ENCODE results near the gene SLCO1B1.
"Not testable (repeated sequence)": the region's sequence is repeated elsewhere in the genome, so short reads cannot be mapped to it uniquely, and the experiment has no call there.

The SLCO1B1 gene

GRCh38 chr12:21137318-21137999, 6.5 kb downstream of the SLCO1B1 start:
- not testable (repeated sequence) for DNase-seq; H3K4me1 ChIP-seq (ENCODE audit: control insufficient read depth, insufficient read depth, low read depth, low read length); H2BK12ac ChIP-seq (ENCODE audit: low read length in 2 of 2); H4K8ac ChIP-seq (ENCODE audit: low read length); H2AK5ac ChIP-seq (ENCODE audit: low read length, severe bottlenecking); H3K23ac ChIP-seq (ENCODE audit: low read length in 2 of 2); H3K9me3 ChIP-seq (ENCODE audit: control insufficient read depth, low read length); H3K36me3 ChIP-seq (ENCODE audit: control insufficient read depth in 1 of 2, insufficient read depth in 2 of 2, low read depth in 1 of 2, low read length in 2 of 2); H3K4me3 ChIP-seq (ENCODE audit: insufficient read depth in 1 of 2, low read depth in 1 of 2, low read length in 2 of 2); H2BK5ac ChIP-seq (ENCODE audit: low read depth, low read length, poor library complexity, severe bottlenecking); H4K91ac ChIP-seq (ENCODE audit: low read length); H3K9ac ChIP-seq (ENCODE audit: low read length); H3K4me2 ChIP-seq (ENCODE audit: low read length, poor library complexity, severe bottlenecking); H2AFZ ChIP-seq (ENCODE audit: low read depth, low read length); H3K14ac ChIP-seq (ENCODE audit: low read length in 2 of 2); H3K27ac ChIP-seq (ENCODE audit: low read length, poor library complexity, severe bottlenecking); H3K79me1 ChIP-seq (replicated peaks; ENCODE audit: low read length, poor library complexity, severe bottlenecking); H3K18ac ChIP-seq (ENCODE audit: low read depth in 1 of 2, low read length in 2 of 2); H3K27me3 ChIP-seq (ENCODE audit: control insufficient read depth in 1 of 2, insufficient read depth in 1 of 2, low read length in 2 of 2); H2BK120ac ChIP-seq (ENCODE audit: low read depth, low read length); H2BK15ac ChIP-seq (ENCODE audit: low read depth, poor library complexity, severe bottlenecking); H3K4ac ChIP-seq (ENCODE audit: low read depth in 1 of 2, low read length in 2 of 2)
- 86% methylated on average over 13 of the region's 14 CpGs for WGBS

DNA sequence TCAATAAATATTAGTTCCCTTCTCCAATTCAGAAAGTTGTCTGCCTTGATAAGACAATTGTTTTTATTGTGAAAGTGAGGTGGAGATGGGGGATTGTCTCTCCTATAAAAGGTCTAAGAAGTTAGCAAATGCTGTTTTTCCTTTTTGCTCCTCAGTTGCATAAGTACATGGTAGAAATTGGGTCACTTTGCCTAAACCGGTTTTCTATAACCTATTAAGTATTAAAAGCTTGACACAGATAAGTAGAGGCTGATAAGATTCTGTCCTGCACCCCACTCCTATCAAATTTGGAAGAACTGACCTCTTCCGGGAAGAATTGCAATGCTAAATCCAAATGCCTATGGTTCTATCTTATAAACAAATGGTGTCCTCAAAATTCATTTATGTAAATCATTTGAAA, 7.0 kb downstream of the SLCO1B1 start:
- Histone ChIP-seq H3K4me1 (ENCODE audit: control insufficient read depth, insufficient read depth, low read depth, low read length) (no peaks in the 10 kb centered on the region), H3K36me3 (ENCODE audit: control insufficient read depth in 1 of 2, insufficient read depth in 2 of 2, low read depth in 1 of 2, low read length in 2 of 2) (no peaks in the 10 kb centered on the region), H2BK12ac (ENCODE audit: low read length in 2 of 2) (no peak overlapping the region), H2AFZ (ENCODE audit: low read depth, low read length) (no peak overlapping the region), H2BK15ac (ENCODE audit: low read depth, poor library complexity, severe bottlenecking) (no peak overlapping the region), H2BK5ac (ENCODE audit: low read depth, low read length, poor library complexity, severe bottlenecking) (no peak overlapping the region), H4K8ac (ENCODE audit: low read length) (no peak overlapping the region), H2AK5ac (ENCODE audit: low read length, severe bottlenecking) (no peak overlapping the region), H3K27ac (ENCODE audit: low read length, poor library complexity, severe bottlenecking) (no peak overlapping the region), H3K4me2 (ENCODE audit: low read length, poor library complexity, severe bottlenecking) (no peak overlapping the region), H3K9me3 (ENCODE audit: control insufficient read depth, low read length) (no peaks in the 10 kb centered on the region), H3K9ac (ENCODE audit: low read length) (no peak overlapping the region), H3K79me1 (replicated peaks; ENCODE audit: low read length, poor library complexity, severe bottlenecking) (no peaks in the 10 kb centered on the region), H3K14ac (ENCODE audit: low read length in 2 of 2) (no peak overlapping the region), H3K27me3 (ENCODE audit: control insufficient read depth in 1 of 2, insufficient read depth in 1 of 2, low read length in 2 of 2) (no peaks in the 10 kb centered on the region), H3K23ac (ENCODE audit: low read length in 2 of 2) (no peak overlapping the region), H3K4ac (ENCODE audit: low read depth in 1 of 2, low read length in 2 of 2) (no peak overlapping the region), H3K18ac (ENCODE audit: low read depth in 1 of 2, low read length in 2 of 2) (no peak overlapping the region), H3K4me3 (ENCODE audit: insufficient read depth in 1 of 2, low read depth in 1 of 2, low read length in 2 of 2) (no peak overlapping the region), H4K91ac (ENCODE audit: low read length) (no peak overlapping the region), H2BK120ac (ENCODE audit: low read depth, low read length) (no peak overlapping the region)
- WGBS, result 57% methylated on average over 1 of the region's 2 CpGs
- DNase-seq, result no peak

DNA sequence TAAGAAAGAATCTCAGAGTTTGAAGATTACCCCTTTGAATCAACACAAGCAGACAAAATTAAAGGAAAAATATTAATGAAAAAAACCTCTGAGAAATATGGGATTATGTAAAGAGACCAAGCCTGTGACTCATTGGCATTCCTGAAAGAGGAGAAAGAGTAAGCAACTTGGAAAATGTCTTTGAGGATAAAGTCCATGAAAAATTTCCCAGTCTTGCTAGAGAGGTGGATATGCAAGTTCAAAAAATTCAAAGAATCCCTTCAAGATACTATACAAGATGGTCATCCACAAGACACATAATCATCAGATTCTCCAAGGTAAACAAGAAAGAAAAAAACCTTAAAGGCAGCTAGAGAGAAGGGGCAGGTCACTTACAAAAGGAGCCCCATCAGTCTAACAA, 13.3 kb downstream of the SLCO1B1 start:
- no peaks in the 10 kb centered on the region for H3K36me3 ChIP-seq (ENCODE audit: control insufficient read depth in 1 of 2, insufficient read depth in 2 of 2, low read depth in 1 of 2, low read length in 2 of 2)
- H2AK5ac ChIP-seq (ENCODE audit: low read length, severe bottlenecking), result no peak overlapping the region
- no peak overlapping the region for H2BK12ac ChIP-seq (ENCODE audit: low read length in 2 of 2)
- no peaks in the 10 kb centered on the region for H3K79me1 ChIP-seq (replicated peaks; ENCODE audit: low read length, poor library complexity, severe bottlenecking)
- no peak overlapping the region for H3K9ac ChIP-seq (ENCODE audit: low read length)
- H4K91ac ChIP-seq (ENCODE audit: low read length), result no peak overlapping the region
- no peak overlapping the region for H2AFZ ChIP-seq (ENCODE audit: low read depth, low read length)
- no peak overlapping the region for H2BK15ac ChIP-seq (ENCODE audit: low read depth, poor library complexity, severe bottlenecking)
- no peaks in the 10 kb centered on the region for H3K27me3 ChIP-seq (ENCODE audit: control insufficient read depth in 1 of 2, insufficient read depth in 1 of 2, low read length in 2 of 2)
- no peak overlapping the region for H3K4me2 ChIP-seq (ENCODE audit: low read length, poor library complexity, severe bottlenecking)
- H3K9me3 ChIP-seq (ENCODE audit: control insufficient read depth, low read length), result no peaks in the 10 kb centered on the region
- no peak overlapping the region for H3K4ac ChIP-seq (ENCODE audit: low read depth in 1 of 2, low read length in 2 of 2)
- no peak overlapping the region for H3K23ac ChIP-seq (ENCODE audit: low read length in 2 of 2)
- no peaks in the 10 kb centered on the region for H3K4me1 ChIP-seq (ENCODE audit: control insufficient read depth, insufficient read depth, low read depth, low read length)
- DNase-seq, result no peak
- H3K18ac ChIP-seq (ENCODE audit: low read depth in 1 of 2, low read length in 2 of 2), result no peak overlapping the region
- H2BK120ac ChIP-seq (ENCODE audit: low read depth, low read length), result no peak overlapping the region
- no peak overlapping the region for H3K4me3 ChIP-seq (ENCODE audit: insufficient read depth in 1 of 2, low read depth in 1 of 2, low read length in 2 of 2)
- no peak overlapping the region for H3K27ac ChIP-seq (ENCODE audit: low read length, poor library complexity, severe bottlenecking)
- no peak overlapping the region for H4K8ac ChIP-seq (ENCODE audit: low read length)
- H2BK5ac ChIP-seq (ENCODE audit: low read depth, low read length, poor library complexity, severe bottlenecking), result no peak overlapping the region
- no peak overlapping the region for H3K14ac ChIP-seq (ENCODE audit: low read length in 2 of 2)

DNA sequence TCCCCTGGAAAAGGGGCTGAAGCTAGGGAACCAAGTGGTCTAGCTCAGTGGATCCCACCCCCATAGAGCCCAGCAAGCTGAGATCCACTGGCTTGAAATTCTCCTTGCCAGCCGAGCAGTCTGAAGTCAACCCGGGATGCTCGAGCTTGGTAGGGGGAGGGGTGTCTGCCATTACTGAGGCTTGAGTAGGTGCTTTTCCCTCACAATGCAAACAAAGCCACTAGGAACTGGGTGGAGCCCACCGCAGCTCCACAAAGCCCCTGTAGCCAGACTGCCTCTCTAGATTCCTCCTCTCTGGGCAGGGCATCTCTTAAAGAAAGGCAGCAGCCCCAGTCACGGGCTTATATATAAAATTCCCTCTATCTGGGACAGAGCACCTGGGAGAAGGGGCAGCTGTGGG, 18.9 kb downstream of the SLCO1B1 start:
- not testable (repeated sequence) for H3K9ac ChIP-seq (ENCODE audit: low read length); H3K18ac ChIP-seq (ENCODE audit: low read depth in 1 of 2, low read length in 2 of 2); H3K36me3 ChIP-seq (ENCODE audit: control insufficient read depth in 1 of 2, insufficient read depth in 2 of 2, low read depth in 1 of 2, low read length in 2 of 2); H3K9me3 ChIP-seq (ENCODE audit: control insufficient read depth, low read length); DNase-seq; H2AFZ ChIP-seq (ENCODE audit: low read depth, low read length); H4K8ac ChIP-seq (ENCODE audit: low read length); H2BK15ac ChIP-seq (ENCODE audit: low read depth, poor library complexity, severe bottlenecking); H2BK5ac ChIP-seq (ENCODE audit: low read depth, low read length, poor library complexity, severe bottlenecking); H3K14ac ChIP-seq (ENCODE audit: low read length in 2 of 2); H2BK120ac ChIP-seq (ENCODE audit: low read depth, low read length); H3K4me3 ChIP-seq (ENCODE audit: insufficient read depth in 1 of 2, low read depth in 1 of 2, low read length in 2 of 2); H3K4me1 ChIP-seq (ENCODE audit: control insufficient read depth, insufficient read depth, low read depth, low read length); H3K27ac ChIP-seq (ENCODE audit: low read length, poor library complexity, severe bottlenecking); H2AK5ac ChIP-seq (ENCODE audit: low read length, severe bottlenecking); H2BK12ac ChIP-seq (ENCODE audit: low read length in 2 of 2); H4K91ac ChIP-seq (ENCODE audit: low read length); H3K23ac ChIP-seq (ENCODE audit: low read length in 2 of 2); H3K79me1 ChIP-seq (replicated peaks; ENCODE audit: low read length, poor library complexity, severe bottlenecking); H3K4me2 ChIP-seq (ENCODE audit: low read length, poor library complexity, severe bottlenecking); H3K4ac ChIP-seq (ENCODE audit: low read depth in 1 of 2, low read length in 2 of 2); H3K27me3 ChIP-seq (ENCODE audit: control insufficient read depth in 1 of 2, insufficient read depth in 1 of 2, low read length in 2 of 2)
- 70% methylated on average over 3 of the region's 5 CpGs for WGBS
